ENCODE data around the gene TUBB4B. TPM values are rescaled to one million over a fixed set of nuclear protein-coding genes. Genes with fewer than 3 reads are reported as not detected.

The TUBB4B gene
- total and polyA plus RNA-seq, 2 donors, result 57.9 to 239 TPM

GRCh38 chr9:137276473-137277328, 35.6 kb downstream of the TUBB4B start:
- 35% methylated on average over 30 of the region's 30 CpGs for WGBS
- H3K4me3 ChIP-seq (ENCODE audit: low read depth, low read length), result peak overlapping the region; percentile 41
- H3K36me3 ChIP-seq (ENCODE audit: insufficient read depth), result no peaks in the 10 kb centered on the region
- peak overlapping the region; percentile 67 for H3K27ac ChIP-seq (ENCODE audit: low read depth)
- peaks cover 7% of the 10 kb centered on the region for H3K4me1 ChIP-seq (ENCODE audit: insufficient read depth)
- no peak for DNase-seq (ENCODE audit: extremely low spot score)

- 21% methylated on average over 25 of the region's 25 CpGs for WGBS
- Histone ChIP-seq H3K36me3 (ENCODE audit: insufficient read depth) (no peaks in the 10 kb centered on the region), H3K27ac (ENCODE audit: low read depth) (peak within 1 kb of the TSS; percentile 67), H3K4me1 (ENCODE audit: insufficient read depth) (peaks cover 7% of the 10 kb centered on the region), H3K4me3 (ENCODE audit: low read depth, low read length) (peak within 1 kb of the TSS; percentile 41)
- DNase-seq (ENCODE audit: extremely low spot score), result no peak
These were observed 36.4 kb downstream of the TUBB4B start, which contains the start of gene TOR4A for GRCh38 chr9:137277329-137278041. Gene TOR4A (plus strand): TSS chr9:137277726. CDS start chr9:137278690, 964 bp downstream.

- Histone ChIP-seq H3K36me3 (ENCODE audit: insufficient read depth) (no peaks in the 10 kb centered on the region), H3K4me1 (ENCODE audit: insufficient read depth) (peaks cover 7% of the 10 kb centered on the region), H3K4me3 (ENCODE audit: low read depth, low read length) (peak overlapping the region; percentile 41), H3K27ac (ENCODE audit: low read depth) (peak overlapping the region; percentile 54)
- 11% methylated on average over 54 of the region's 54 CpGs for WGBS
- no peak for DNase-seq (ENCODE audit: extremely low spot score)
These were observed 37.1 kb downstream of the TUBB4B start for GRCh38 chr9:137278061-137278701.

- H3K27ac ChIP-seq (ENCODE audit: low read depth), result no peak overlapping the region
- 78% methylated on average over 139 of the region's 139 CpGs for WGBS
- H3K4me1 ChIP-seq (ENCODE audit: insufficient read depth), result peaks cover 7% of the 10 kb centered on the region
- H3K36me3 ChIP-seq (ENCODE audit: insufficient read depth), result no peaks in the 10 kb centered on the region
- DNase-seq (ENCODE audit: extremely low spot score), result no peak
- H3K4me3 ChIP-seq (ENCODE audit: low read depth, low read length), result peak overlapping the region; percentile 41
These were observed 37.9 kb downstream of the TUBB4B start for GRCh38 chr9:137278721-137279711.

GRCh38 chr9:137279741-137280473, 38.8 kb downstream of the TUBB4B start:
- Histone ChIP-seq H3K36me3 (ENCODE audit: insufficient read depth) (no peaks in the 10 kb centered on the region), H3K4me1 (ENCODE audit: insufficient read depth) (peaks cover 7% of the 10 kb centered on the region), H3K4me3 (ENCODE audit: low read depth, low read length) (no peak overlapping the region), H3K27ac (ENCODE audit: low read depth) (no peak overlapping the region)
- 94% methylated on average over 41 of the region's 41 CpGs for WGBS
- no peak for DNase-seq (ENCODE audit: extremely low spot score)

- 47% methylated on average over 85 of the region's 85 CpGs for WGBS
These were observed 39.6 kb downstream of the TUBB4B start for GRCh38 chr9:137280474-137281344.

GRCh38 chr9:137281345-137282116, 40.4 kb downstream of the TUBB4B start:
- no peak overlapping the region for H3K27ac ChIP-seq (ENCODE audit: low read depth)
- H3K4me3 ChIP-seq (ENCODE audit: low read depth, low read length), result no peak overlapping the region
- no peaks in the 10 kb centered on the region for H3K36me3 ChIP-seq (ENCODE audit: insufficient read depth)
- DNase-seq (ENCODE audit: extremely low spot score), result no peak
- peaks cover 7% of the 10 kb centered on the region for H3K4me1 ChIP-seq (ENCODE audit: insufficient read depth)
- 61% methylated on average over 39 of the region's 39 CpGs for WGBS

More at GRCh38 chr9:137280474-137281344, 39.6 kb downstream of the TUBB4B start:
- H3K36me3 ChIP-seq (ENCODE audit: insufficient read depth), result no peaks in the 10 kb centered on the region
- H3K27ac ChIP-seq (ENCODE audit: low read depth), result no peak overlapping the region
- peaks cover 7% of the 10 kb centered on the region for H3K4me1 ChIP-seq (ENCODE audit: insufficient read depth)
- H3K4me3 ChIP-seq (ENCODE audit: low read depth, low read length), result no peak overlapping the region
- no peak for DNase-seq (ENCODE audit: extremely low spot score)

GRCh38 chr9:137286975-137287383, 45.9 kb downstream of the TUBB4B start:
- 47% methylated on average over 14 of the region's 14 CpGs for WGBS
- no peak overlapping the region for H3K4me3 ChIP-seq (ENCODE audit: low read depth, low read length)
- H3K4me1 ChIP-seq (ENCODE audit: insufficient read depth), result no peaks in the 10 kb centered on the region
- no peak overlapping the region for H3K27ac ChIP-seq (ENCODE audit: low read depth)
- H3K36me3 ChIP-seq (ENCODE audit: insufficient read depth), result no peaks in the 10 kb centered on the region
- DNase-seq (ENCODE audit: extremely low spot score), result no peak

GRCh38 chr9:137293094-137293481, 52.0 kb downstream of the TUBB4B start:
- DNase-seq (ENCODE audit: extremely low spot score), result no peak
- Histone ChIP-seq H3K4me3 (ENCODE audit: low read depth, low read length) (no peak overlapping the region), H3K27ac (ENCODE audit: low read depth) (no peak overlapping the region), H3K36me3 (ENCODE audit: insufficient read depth) (no peaks in the 10 kb centered on the region), H3K4me1 (ENCODE audit: insufficient read depth) (peaks cover 4% of the 10 kb centered on the region)
- WGBS, result 62% methylated on average over 15 of the region's 15 CpGs

Measured in urinary bladder (tissue), 4 donors.